C4-2B (cell line): ENCODE data around the gene LPXN.

Experiments used
- H3K27ac ChIP-seq: fragments of 450-650 bp; 2 replicates; pipeline ENCODE4 v1.5.1; 2017
- ZFX ChIP-seq: fragments of 450-650 bp; IDR thresholded peaks from 2 replicates; pipeline ENCODE4 v1.6.1; 2017
- TF ChIP-seq, protein P1 (sequence below): fragments of 450-650 bp; conservative IDR thresholded peaks from 2 replicates; pipeline ENCODE4 v1.5.1; 2017; ENCODE audit warnings: mild to moderate bottlenecking

The LPXN gene

GRCh38 chr11:58511636-58512035, 64.0 kb downstream of the LPXN start:
- no peak overlapping the region for H3K27ac ChIP-seq
- TF ChIP-seq ZFX = no peak
- TF ChIP-seq, protein P1, sequence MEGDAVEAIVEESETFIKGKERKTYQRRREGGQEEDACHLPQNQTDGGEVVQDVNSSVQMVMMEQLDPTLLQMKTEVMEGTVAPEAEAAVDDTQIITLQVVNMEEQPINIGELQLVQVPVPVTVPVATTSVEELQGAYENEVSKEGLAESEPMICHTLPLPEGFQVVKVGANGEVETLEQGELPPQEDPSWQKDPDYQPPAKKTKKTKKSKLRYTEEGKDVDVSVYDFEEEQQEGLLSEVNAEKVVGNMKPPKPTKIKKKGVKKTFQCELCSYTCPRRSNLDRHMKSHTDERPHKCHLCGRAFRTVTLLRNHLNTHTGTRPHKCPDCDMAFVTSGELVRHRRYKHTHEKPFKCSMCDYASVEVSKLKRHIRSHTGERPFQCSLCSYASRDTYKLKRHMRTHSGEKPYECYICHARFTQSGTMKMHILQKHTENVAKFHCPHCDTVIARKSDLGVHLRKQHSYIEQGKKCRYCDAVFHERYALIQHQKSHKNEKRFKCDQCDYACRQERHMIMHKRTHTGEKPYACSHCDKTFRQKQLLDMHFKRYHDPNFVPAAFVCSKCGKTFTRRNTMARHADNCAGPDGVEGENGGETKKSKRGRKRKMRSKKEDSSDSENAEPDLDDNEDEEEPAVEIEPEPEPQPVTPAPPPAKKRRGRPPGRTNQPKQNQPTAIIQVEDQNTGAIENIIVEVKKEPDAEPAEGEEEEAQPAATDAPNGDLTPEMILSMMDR = no peak

DNA sequence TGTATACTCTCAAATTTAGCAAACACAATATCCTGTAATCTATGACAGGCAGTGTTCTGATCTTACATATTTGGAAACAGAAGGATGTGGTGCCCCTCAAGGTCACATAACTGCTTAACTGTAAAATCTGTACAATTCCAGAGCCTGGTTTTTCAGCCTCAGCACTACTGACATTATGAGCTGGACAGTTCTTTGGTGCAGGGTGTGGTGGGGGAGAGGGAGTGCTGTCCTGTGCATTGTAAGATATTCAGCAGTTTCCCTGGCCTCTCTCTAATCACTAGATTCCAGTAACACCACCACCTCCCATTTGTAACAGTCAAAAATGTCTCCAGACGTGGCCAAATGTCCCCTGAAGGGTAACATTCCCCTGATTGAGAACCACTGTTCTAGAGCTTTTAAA, 65.9 kb downstream of the LPXN start:
- H3K27ac ChIP-seq = no peak overlapping the region
- no peak for TF ChIP-seq ZFX
- TF ChIP-seq, protein P1 = no peak

- TF ChIP-seq ZFX = no peak
- TF ChIP-seq, protein P1 = no peak
- no peak overlapping the region for H3K27ac ChIP-seq
Observed at GRCh38 chr11:58508814-58509213, 66.8 kb downstream of the LPXN start.

DNA sequence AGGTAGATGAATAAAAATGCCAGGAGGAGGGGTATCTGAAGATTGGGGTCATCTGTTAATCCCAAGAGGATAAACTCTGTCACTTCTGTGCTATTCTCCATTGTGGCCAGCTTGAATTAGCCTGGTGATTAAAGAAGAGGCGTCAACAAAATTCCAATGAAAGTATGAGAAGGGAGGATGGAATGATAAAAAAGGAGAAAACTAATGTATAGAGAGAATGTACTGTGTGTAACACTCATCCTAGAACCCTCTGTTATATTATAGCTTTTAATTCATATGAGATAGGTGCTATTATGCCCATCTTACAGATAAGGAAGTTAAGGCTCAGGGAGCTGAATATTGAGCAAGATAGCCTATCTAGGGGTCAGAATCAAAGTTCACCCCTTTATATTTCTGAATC, 67.7 kb downstream of the LPXN start, which contains the start of gene OR5B21:
Gene OR5B21 (minus strand): TSS at position 101 of the 400 bp plus-strand sequence. CDS start 0 bp downstream, at position 101.
- no peak within 1 kb of the TSS for H3K27ac ChIP-seq
- TF ChIP-seq, protein P1 = no peak
- no peak for TF ChIP-seq ZFX

DNA sequence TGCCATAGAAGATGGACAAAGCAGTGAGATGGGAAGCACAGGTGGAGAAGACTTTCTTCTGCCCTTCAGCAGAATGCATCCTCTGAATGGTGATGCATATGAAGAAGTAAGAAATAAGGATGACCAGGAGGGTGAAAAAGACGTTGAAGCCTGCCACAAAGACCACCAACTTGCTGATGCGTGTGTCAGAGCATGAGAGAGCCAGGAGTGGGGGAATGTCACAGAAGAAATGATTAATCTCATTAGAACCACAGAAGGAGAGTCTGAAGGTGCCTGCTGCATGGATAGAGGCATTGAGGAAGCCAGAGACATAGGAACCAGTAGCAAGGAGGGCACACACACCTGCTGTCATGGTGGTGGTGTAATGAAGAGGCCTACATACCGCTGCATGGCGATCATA, 68.3 kb downstream of the LPXN start:
- no peak overlapping the region for H3K27ac ChIP-seq
- TF ChIP-seq, protein P1 = no peak
- no peak for TF ChIP-seq ZFX

DNA sequence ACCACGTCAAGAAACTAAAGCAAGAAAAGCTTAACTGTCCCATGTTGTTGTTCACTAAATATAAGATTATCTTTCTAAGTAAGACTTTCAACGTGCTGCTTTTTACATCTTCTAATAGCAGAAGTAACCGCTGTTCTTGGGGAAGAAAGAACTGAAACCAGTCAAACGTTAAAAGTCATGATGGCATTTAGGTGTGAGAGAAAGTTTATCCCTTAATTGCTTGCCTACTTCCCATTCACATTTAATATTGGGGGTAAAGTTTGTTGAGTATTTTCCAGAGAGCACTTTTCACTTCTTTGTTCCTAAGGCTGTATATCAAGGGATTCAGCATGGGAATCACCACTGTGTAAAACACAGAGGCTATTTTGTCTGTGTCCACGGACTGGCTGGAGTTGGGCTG, 68.7 kb downstream of the LPXN start:
- no peak for TF ChIP-seq ZFX
- TF ChIP-seq, protein P1 = no peak

GRCh38 chr11:58505849-58506248, 69.8 kb downstream of the LPXN start:
- TF ChIP-seq ZFX = no peak
- TF ChIP-seq, protein P1 = no peak
- H3K27ac ChIP-seq = no peak overlapping the region

More for the DNA sequence above, 68.7 kb downstream of the LPXN start:
- H3K27ac ChIP-seq = no peak overlapping the region
